IMR-90 (cell line): ENCODE data around the gene RAD51C.

Source experiments
- BHLHE40 ChIP-seq: fragments of 150-350 bp; IDR thresholded peaks from 2 replicates; pipeline ENCODE4 v1.6.1; 2016; ENCODE audit warnings: mild to moderate bottlenecking, low read depth, low read length
- CEBPB ChIP-seq: IDR thresholded peaks from 2 replicates; pipeline ENCODE4 v1.6.1; 2012; ENCODE audit warnings: low read depth, low read length, improper control_type of control experiment
- CHD1 ChIP-seq: IDR thresholded peaks from 2 replicates; pipeline ENCODE4 v1.6.1; 2012; ENCODE audit warnings: low read depth, low read length, improper control_type of control experiment
- POLR2A ChIP-seq: IDR thresholded peaks from 2 replicates; pipeline ENCODE4 v1.6.1; 2012; ENCODE audit warnings: mild to moderate bottlenecking, low read depth, low read length
- RAD21 ChIP-seq: IDR thresholded peaks from 2 replicates; pipeline ENCODE4 v1.6.1; 2012; ENCODE audit warnings: low read length, improper control_type of control experiment
- RFX5 ChIP-seq: IDR thresholded peaks from 2 replicates; pipeline ENCODE4 v1.8.0; 2012; ENCODE audit warnings: low read depth, mild to moderate bottlenecking, low read length, moderate library complexity
- SMC3 ChIP-seq: fragments of 150-350 bp; IDR thresholded peaks from 2 replicates; pipeline ENCODE4 v1.6.1; 2016; ENCODE audit warnings: low read depth, mild to moderate bottlenecking, antibody characterized with exemption, low read length, moderate library complexity
- TF ChIP-seq, protein P1 (sequence below): conservative IDR thresholded peaks from 2 replicates; pipeline ENCODE4 v1.5.1; 2012; ENCODE audit warnings: mild to moderate bottlenecking, low read depth, low read length, improper control_type of control experiment
- TF ChIP-seq, protein P2 (sequence below): fragments of 150-350 bp; IDR thresholded peaks from 2 replicates; pipeline ENCODE4 v1.6.1; 2016; ENCODE audit warnings: low read depth, mild to moderate bottlenecking, low read length, moderate library complexity, borderline replicate concordance
- TF ChIP-seq, protein P3 (sequence below): fragments of 150-350 bp; IDR thresholded peaks from 2 replicates; pipeline ENCODE4 v1.6.1; 2017; ENCODE audit warnings: mild to moderate bottlenecking, antibody characterized with exemption, low read length, low read depth

DNA sequence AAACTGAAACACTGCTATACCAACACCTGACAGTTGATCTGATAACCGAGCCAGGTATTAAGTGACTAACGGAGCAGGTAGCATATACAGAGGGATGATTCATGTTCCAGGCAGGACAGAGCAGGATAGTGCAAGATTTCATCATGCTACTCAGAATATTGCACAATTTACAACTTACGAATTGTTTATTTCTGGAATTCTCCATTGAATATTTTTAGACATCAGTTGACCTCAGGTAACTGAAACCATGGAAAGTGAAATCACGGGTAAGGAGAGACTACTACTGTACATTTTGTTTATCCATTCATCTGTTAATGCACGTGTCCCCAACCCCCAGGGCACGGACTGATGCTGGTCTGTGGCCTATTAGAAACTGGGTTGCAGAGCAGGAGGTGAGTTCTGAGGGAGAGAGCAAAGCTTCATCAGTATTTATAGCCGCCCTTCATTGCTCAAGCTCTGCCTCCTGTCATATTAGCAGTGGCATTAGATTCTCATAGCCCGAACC, 48.8 kb downstream of the RAD51C start:
- TF ChIP-seq, protein P1, sequence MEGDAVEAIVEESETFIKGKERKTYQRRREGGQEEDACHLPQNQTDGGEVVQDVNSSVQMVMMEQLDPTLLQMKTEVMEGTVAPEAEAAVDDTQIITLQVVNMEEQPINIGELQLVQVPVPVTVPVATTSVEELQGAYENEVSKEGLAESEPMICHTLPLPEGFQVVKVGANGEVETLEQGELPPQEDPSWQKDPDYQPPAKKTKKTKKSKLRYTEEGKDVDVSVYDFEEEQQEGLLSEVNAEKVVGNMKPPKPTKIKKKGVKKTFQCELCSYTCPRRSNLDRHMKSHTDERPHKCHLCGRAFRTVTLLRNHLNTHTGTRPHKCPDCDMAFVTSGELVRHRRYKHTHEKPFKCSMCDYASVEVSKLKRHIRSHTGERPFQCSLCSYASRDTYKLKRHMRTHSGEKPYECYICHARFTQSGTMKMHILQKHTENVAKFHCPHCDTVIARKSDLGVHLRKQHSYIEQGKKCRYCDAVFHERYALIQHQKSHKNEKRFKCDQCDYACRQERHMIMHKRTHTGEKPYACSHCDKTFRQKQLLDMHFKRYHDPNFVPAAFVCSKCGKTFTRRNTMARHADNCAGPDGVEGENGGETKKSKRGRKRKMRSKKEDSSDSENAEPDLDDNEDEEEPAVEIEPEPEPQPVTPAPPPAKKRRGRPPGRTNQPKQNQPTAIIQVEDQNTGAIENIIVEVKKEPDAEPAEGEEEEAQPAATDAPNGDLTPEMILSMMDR: no peak
- TF ChIP-seq RAD21: no peak
- TF ChIP-seq POLR2A: no peak
- peak; percentile 99 for TF ChIP-seq CEBPB
- TF ChIP-seq, protein P2, sequence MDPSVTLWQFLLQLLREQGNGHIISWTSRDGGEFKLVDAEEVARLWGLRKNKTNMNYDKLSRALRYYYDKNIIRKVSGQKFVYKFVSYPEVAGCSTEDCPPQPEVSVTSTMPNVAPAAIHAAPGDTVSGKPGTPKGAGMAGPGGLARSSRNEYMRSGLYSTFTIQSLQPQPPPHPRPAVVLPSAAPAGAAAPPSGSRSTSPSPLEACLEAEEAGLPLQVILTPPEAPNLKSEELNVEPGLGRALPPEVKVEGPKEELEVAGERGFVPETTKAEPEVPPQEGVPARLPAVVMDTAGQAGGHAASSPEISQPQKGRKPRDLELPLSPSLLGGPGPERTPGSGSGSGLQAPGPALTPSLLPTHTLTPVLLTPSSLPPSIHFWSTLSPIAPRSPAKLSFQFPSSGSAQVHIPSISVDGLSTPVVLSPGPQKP: no peak
- no peak for TF ChIP-seq SMC3
- TF ChIP-seq CHD1: no peak
- no peak for TF ChIP-seq BHLHE40
- no peak for TF ChIP-seq RFX5
- TF ChIP-seq, protein P3, sequence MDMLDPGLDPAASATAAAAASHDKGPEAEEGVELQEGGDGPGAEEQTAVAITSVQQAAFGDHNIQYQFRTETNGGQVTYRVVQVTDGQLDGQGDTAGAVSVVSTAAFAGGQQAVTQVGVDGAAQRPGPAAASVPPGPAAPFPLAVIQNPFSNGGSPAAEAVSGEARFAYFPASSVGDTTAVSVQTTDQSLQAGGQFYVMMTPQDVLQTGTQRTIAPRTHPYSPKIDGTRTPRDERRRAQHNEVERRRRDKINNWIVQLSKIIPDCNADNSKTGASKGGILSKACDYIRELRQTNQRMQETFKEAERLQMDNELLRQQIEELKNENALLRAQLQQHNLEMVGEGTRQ: no peak
